SH-SY5Y (cell line): Measurements from ENCODE around the gene FEM1A.

Source experiments
- GATA2 ChIP-seq: IDR thresholded peaks from 2 replicates; pipeline ENCODE4 v1.6.1; 2011; ENCODE audit warnings: mild to moderate bottlenecking, low read depth, low read length
- GATA3 ChIP-seq: IDR thresholded peaks from 2 replicates; pipeline ENCODE4 v1.6.1; 2011; ENCODE audit warnings: low read depth, mild to moderate bottlenecking, low read length, moderate library complexity

- TF ChIP-seq GATA3: no peak
- TF ChIP-seq GATA2: no peak
Measured at GRCh38 chr19:4802711-4803110, 11.2 kb downstream of the FEM1A start.
